Neural crest cell (in vitro differentiated cells): ENCODE measurements around the gene MSL2. TPM values are rescaled to one million over a fixed set of nuclear protein-coding genes. Genes with fewer than 3 reads are reported as not detected.

Experiments used
- DNase-seq: peaks from one replicate; pipeline ENCODE4 v3.0.0; 2021; ENCODE audit warnings: low read depth, mixed read lengths, low spot score
- H3K27ac Mint-ChIP-seq: one replicate; pipeline ENCODE4 v1.8.0; 2021; ENCODE audit warnings: mild to moderate bottlenecking, mixed read lengths; ENCODE audit not compliant: unreplicated experiment
- H3K27me3 Mint-ChIP-seq: 2 replicates; pipeline ENCODE4 v1.8.0; 2021; ENCODE audit warnings: low read depth, mild to moderate bottlenecking, mixed read lengths
- H3K36me3 Mint-ChIP-seq: 2 replicates; pipeline ENCODE4 v1.8.0; 2021; ENCODE audit warnings: low read depth, mild to moderate bottlenecking, mixed read lengths
- H3K4me1 Mint-ChIP-seq: 2 replicates; pipeline ENCODE4 v1.8.0; 2021; ENCODE audit warnings: mixed read lengths
- H3K4me3 Mint-ChIP-seq: one replicate; pipeline ENCODE4 v1.8.0; 2021; ENCODE audit warnings: mild to moderate bottlenecking, mixed read lengths
- H3K9me3 Mint-ChIP-seq: 2 replicates; pipeline ENCODE4 v1.8.0; 2021; ENCODE audit warnings: mixed read lengths
- CTCF ChIP-seq: fragments of 200-600 bp; sonication (generic); conservative IDR thresholded peaks from 2 replicates; pipeline ENCODE4 v1.5.0; 2021; ENCODE audit warnings: antibody characterized with exemption, mild to moderate bottlenecking
- long read RNA-seq: library from polyadenylated mRNA; unstranded; transcript quantifications from one replicate; pipeline ENCODE4 v2.0.0, GENCODE V29; 2020
- total RNA-seq: library from RNA; stranded (reverse); gene quantifications from 2 replicates; pipeline ENCODE4 v1.2.1, GENCODE V29; 2021

The MSL2 gene
- 47.4 and 50.5 TPM in 2 replicates for total RNA-seq
- long read RNA-seq, full-length matches to known transcripts: 4 of 9 reads
- long read RNA-seq, partial matches to known transcripts: 0 of 9 reads
- long read RNA-seq, other reads (novel, unspliced or antisense): 5 of 9 reads

DNA sequence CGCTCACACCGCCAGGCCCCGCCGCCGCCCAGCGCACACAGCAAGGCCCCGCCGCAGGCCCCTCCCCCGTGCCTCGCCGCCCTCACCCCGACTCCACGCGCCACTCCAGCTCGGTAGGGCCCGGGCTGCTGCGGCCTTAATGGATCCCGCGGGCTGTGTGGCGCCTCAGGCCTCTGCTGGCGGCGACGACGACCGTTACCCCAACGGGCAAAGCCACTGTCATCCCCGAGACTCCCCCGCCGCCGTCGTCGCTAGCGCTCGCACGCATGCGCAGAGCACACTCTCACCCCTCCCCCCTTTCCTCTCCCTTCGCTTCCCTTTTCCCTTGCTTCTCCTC lies at the start of gene MSL2:
MSL2 (minus strand) TSS at position 272 of the 337 bp plus-strand sequence. CDS start 1,222 bp downstream, outside the sequence.
- Mint-ChIP-seq H3K4me1 (peaks cover 47% of the 10 kb centered on the region), H3K4me3 (peak within 1 kb of the TSS; percentile 99)

DNA sequence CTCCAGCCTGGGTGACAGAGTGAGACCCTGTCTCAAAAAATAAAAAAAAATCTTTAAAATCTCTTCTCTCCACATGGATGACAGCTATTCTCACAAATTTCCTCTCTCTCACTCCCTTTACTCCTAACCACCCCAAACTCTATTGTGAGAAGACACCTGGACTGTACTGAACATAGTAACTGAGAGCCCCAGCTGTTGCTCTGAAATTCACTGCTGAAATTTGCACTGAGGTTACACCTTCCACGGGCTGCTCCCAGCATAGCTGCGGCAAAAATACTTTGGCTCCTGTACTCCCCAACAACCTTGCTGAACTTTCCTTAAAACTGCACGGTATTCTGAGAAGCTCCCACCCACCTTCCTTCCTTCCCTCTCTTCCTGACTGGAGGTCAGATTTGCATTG lies 49.6 kb upstream of the MSL2 start:
- H3K27me3 Mint-ChIP-seq: no peaks in the 10 kb centered on the region
- H3K4me1 Mint-ChIP-seq: peaks cover 7% of the 10 kb centered on the region
- no peaks in the 10 kb centered on the region for H3K36me3 Mint-ChIP-seq
- no peak for TF ChIP-seq CTCF
- H3K9me3 Mint-ChIP-seq: no peaks in the 10 kb centered on the region
- DNase-seq: no peak
- H3K4me3 Mint-ChIP-seq: no peak overlapping the region
- H3K27ac Mint-ChIP-seq: no peak overlapping the region

More for the DNA sequence above, at the start of gene MSL2:
- Mint-ChIP-seq H3K36me3 (peaks cover 18% of the 10 kb centered on the region), H3K9me3 (no peaks in the 10 kb centered on the region), H3K27me3 (peaks cover 7% of the 10 kb centered on the region), H3K27ac (peak within 1 kb of the TSS; percentile 100)
- TF ChIP-seq CTCF: no peak
- peak; percentile 64 for DNase-seq

- no peak for TF ChIP-seq CTCF
- Mint-ChIP-seq H3K36me3 (no peaks in the 10 kb centered on the region), H3K27me3 (no peaks in the 10 kb centered on the region)
Measured at GRCh38 chr3:136239094-136239493, 43.0 kb upstream of the MSL2 start.

DNA sequence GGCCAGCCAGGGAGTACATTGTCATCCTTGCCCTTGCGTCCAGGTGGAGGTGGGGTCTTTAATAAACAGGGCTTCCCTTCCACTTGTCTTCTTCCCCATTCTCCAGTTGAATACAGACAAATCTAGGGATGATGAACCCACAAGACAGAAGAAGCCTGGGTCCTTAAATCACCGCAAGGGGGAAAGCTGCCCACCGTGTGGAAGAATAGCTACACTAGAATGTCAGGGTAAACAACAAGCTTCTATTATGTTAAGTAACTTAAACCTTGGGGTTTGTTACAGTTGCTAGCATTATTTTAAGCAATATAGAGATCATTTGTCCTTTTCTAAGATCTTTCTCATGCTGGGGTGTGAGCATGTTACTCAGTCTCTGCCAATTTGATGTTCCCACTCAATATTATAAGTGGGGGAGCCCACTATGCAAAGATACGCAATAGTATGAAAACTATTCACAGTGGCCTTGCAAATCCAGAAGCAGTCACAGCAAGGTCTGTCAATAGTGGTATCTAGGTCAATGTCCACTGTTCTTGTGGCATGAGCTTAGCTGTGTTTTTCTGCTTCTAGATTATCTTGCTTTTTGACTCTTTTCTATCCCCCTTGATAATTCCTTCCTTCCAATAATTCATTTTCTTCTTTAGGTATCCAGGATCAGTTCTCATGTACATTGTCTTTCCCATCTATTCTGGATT lies 42.0 kb upstream of the MSL2 start:
- no peak overlapping the region for H3K27ac Mint-ChIP-seq
- H3K27me3 Mint-ChIP-seq: no peaks in the 10 kb centered on the region
- H3K4me3 Mint-ChIP-seq: no peak overlapping the region
- DNase-seq: no peak
- H3K9me3 Mint-ChIP-seq: no peaks in the 10 kb centered on the region
- no peak for TF ChIP-seq CTCF
- no peaks in the 10 kb centered on the region for H3K36me3 Mint-ChIP-seq
- H3K4me1 Mint-ChIP-seq: no peaks in the 10 kb centered on the region

More at GRCh38 chr3:136239094-136239493, 43.0 kb upstream of the MSL2 start:
- DNase-seq: no peak
- Mint-ChIP-seq H3K27ac (no peak overlapping the region), H3K4me3 (no peak overlapping the region), H3K9me3 (no peaks in the 10 kb centered on the region), H3K4me1 (no peaks in the 10 kb centered on the region)

- Mint-ChIP-seq H3K9me3 (no peaks in the 10 kb centered on the region), H3K27me3 (no peaks in the 10 kb centered on the region), H3K4me3 (no peak overlapping the region), H3K36me3 (no peaks in the 10 kb centered on the region), H3K27ac (peak overlapping the region; percentile 86), H3K4me1 (no peaks in the 10 kb centered on the region)
- no peak for TF ChIP-seq CTCF
- no peak for DNase-seq
Measured at GRCh38 chr3:136237103-136237502, 41.0 kb upstream of the MSL2 start.
